ENCODE results near the gene GPR155.
"Not testable (repeated sequence)": the region's sequence is repeated elsewhere in the genome, so short reads cannot be mapped to it uniquely, and the experiment has no call there.

GPR155 gene

GRCh38 chr2:174439323-174439722 is 47.5 kb downstream of the GPR155 start:
- DNase-seq (ENCODE audit: low spot score), result no peak
- TF ChIP-seq CTCF (IDR thresholded peaks at IDR 0.05), result no peak
- Histone ChIP-seq H3K4me3 (no peak overlapping the region), H3K27ac (no peak overlapping the region)

DNA sequence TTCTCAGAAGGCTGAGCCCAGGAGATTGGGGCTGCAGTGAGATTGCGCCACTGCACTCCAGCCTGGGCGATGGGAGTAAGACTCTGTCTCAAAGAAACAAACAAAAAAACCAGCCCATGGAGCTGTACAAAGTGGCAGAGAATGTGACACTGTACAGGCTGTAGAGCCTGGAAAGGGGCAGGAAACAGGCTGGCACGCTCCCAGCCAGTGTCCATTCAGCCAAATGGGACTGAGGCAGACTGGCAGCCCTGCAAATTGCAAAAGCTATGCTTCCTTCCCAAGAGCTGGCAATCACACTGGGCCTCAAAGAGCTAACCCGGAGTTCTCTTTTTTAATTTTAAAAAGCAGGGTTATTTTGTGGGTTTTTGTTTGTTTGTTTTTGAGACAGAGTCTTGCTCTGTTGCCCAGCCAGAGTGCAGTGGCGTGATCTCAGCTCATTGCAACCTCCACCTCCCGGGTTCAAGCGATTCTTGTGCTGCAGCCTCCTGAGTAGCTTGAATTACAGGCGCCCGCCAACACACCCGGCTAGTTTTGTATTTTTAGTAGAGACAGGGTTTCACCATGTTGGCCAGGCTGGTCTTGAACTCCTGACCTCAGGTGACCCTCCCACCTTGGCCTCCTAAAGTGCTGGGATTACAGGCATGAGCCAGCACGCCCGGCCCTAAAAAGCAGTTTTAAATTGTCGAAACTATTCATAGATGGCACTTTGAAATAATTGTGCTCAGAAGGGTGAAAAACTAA is 48.5 kb downstream of the GPR155 start:
- no peak for TF ChIP-seq CTCF (IDR thresholded peaks at IDR 0.05)
- Histone ChIP-seq H3K4me3 (no peak overlapping the region), H3K27ac (peak overlapping the region; percentile 29 to 60)
- DNase-seq (ENCODE audit: low spot score), result no peak

DNA sequence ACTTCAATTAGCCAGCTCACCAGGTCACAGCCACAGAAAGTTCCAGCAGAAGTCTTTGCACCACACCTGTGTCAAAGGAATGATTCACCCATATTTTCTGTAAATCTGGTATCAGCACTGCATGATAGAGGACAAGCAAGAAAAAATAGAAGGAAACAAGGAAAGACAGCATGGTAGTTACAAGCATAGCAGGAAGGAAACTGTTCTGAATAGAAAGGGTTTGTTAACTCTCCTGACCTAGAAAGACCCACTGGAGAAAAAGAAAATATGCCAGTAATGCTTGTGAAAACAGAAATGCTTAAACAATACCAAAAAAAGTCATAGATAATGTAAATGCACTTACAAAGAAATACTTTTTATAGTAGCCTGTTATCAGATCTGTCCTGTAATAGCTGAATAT is 50.5 kb downstream of the GPR155 start:
- H3K4me3 ChIP-seq, result no peak overlapping the region
- TF ChIP-seq CTCF (IDR thresholded peaks at IDR 0.05), result no peak
- DNase-seq (ENCODE audit: low spot score), result no peak
- no peak overlapping the region for H3K27ac ChIP-seq

DNA sequence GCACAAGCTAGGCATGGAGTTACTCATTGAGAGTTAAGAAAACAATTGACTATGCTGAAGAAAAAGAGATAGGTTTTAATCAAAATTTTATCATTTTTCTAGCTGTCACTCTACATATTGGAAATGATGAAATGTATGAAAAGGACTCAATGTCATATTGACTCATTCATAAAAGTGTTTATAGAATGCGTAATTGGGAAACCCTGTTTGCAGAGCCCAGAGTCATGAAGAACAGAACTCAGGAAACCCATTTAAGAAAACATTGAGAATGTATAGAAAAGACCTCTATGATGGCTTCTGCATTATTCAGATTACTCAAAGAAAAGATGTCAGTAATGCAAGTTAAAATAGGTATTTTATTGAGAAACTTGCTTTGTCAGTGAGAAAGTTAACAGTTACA is 54.9 kb downstream of the GPR155 start:
- TF ChIP-seq CTCF (IDR thresholded peaks at IDR 0.05), result no peak
- Histone ChIP-seq H3K4me3 (no peak overlapping the region), H3K27ac (no peak overlapping the region)
- DNase-seq (ENCODE audit: low spot score), result no peak

DNA sequence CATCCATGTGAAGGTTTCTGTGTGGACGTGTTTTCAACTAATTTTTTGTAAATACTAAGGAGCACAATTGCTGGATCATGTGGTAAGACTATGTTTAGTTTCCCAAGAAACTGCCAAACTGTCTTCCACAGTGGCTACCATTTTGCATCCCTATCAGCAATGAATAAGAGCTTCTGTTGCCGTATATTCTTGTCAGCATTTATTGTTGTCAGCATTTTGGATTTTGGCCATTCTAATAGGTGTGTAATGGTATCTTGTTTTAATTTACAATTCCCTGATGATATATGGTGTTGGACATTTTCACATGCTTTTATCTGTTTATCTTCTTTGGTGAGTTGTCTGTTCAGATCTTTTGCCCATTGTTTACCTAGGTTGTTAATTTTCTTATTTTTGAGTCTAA is 56.8 kb downstream of the GPR155 start:
- no peak for DNase-seq (ENCODE audit: low spot score)
- Histone ChIP-seq H3K4me3 (no peak overlapping the region), H3K27ac (no peak overlapping the region)
- no peak for TF ChIP-seq CTCF (IDR thresholded peaks at IDR 0.05)

DNA sequence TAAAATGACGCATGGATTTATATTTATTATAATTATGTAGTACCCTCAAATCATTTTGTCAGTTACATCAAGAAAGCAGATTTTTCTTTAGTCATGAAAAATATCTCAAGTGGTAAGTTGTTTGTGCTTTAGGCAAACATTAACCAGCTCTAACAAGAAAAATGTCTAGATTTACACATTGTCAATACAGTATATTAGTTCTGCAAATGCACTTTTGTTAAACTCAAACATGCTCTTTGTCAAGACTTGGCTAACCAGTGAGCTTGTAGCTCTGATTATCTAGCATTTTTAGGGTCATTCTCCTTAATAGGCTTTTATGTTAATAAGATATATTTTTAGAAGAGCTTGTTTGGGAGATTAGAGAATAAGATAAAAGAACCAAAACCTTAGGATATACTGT is 58.6 kb downstream of the GPR155 start:
- DNase-seq (ENCODE audit: low spot score), result no peak
- TF ChIP-seq CTCF (IDR thresholded peaks at IDR 0.05), result no peak
- no peak overlapping the region for H3K27ac ChIP-seq
- H3K4me3 ChIP-seq, result no peak overlapping the region

- TF ChIP-seq CTCF (IDR thresholded peaks at IDR 0.05), result no peak
- H3K4me3 ChIP-seq, result no peak overlapping the region
- no peak overlapping the region for H3K27ac ChIP-seq
- no peak for DNase-seq (ENCODE audit: low spot score)
Measured at GRCh38 chr2:174412256-174412655, 74.6 kb downstream of the GPR155 start.

DNA sequence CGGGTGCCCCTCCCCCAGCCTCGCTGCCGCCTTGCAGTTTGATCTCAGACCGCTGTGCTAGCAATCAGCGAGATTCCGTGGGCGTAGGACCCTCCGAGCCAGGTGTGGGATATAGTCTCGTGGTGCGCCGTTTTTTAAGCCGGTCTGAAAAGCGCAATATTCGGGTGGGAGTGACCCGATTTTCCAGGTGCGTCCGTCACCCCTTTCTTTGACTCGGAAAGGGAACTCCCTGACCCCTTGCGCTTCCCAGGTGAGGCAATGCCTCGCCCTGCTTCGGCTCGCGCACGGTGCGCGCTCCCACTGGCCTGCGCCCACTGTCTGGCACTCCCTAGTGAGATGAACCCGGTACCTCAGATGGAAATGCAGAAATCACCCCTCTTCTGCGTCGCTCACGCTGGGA is 76.8 kb downstream of the GPR155 start:
- H3K4me3 ChIP-seq; DNase-seq (ENCODE audit: low spot score); H3K27ac ChIP-seq: not testable (repeated sequence)
